Fibroblast of lung (primary cell): ENCODE results near the gene PFKFB4.

Experiments used
- CTCF ChIP-seq, 2 donors: IDR thresholded peaks in 1 of 2; conservative IDR thresholded peaks in 1 of 2; 1 replicate in 1 of 2; 2 replicates in 1 of 2; pipeline ENCODE4 v1.5.1; 2011 to 2012; ENCODE audit warnings: low read length in 2 of 2, control low read depth in 1 of 2, inconsistent platforms in 1 of 2, low read depth in 1 of 2, mild to moderate bottlenecking in 1 of 2
- EZH2 ChIP-seq: IDR thresholded peaks from 2 replicates; pipeline ENCODE4 v1.5.1; 2012; ENCODE audit warnings: low read length, control low read depth, mild to moderate bottlenecking; ENCODE audit errors: missing control alignments

- TF ChIP-seq EZH2 = no peak
- no peak for TF ChIP-seq CTCF (conservative IDR thresholded peaks at IDR 0.05 in 1 of 2, IDR thresholded peaks at IDR 0.05 in 1 of 2; ENCODE audit: low read depth in 1 of 2, low read length in 2 of 2)
These were observed 24.2 kb downstream of the PFKFB4 start for GRCh38 chr3:48532271-48532976.
